HepG2 (cell line): ENCODE results near the gene KPNA4. TPM values are rescaled to one million over a fixed set of nuclear protein-coding genes. Genes with fewer than 3 reads are reported as not detected.
"Not testable (repeated sequence)": the region's sequence is repeated elsewhere in the genome, so short reads cannot be mapped to it uniquely, and the experiment has no call there.

Experiments
- ATAC-seq: fragments of 200-7000 bp; cut with Tn5 transposase; 3 replicates; pipeline ENCODE4 v1.9.1; 2020; ENCODE audit warnings: mild to moderate bottlenecking, moderate library complexity
- BruUV-seq: library from RNA; stranded (reverse); fragments of 400-500 nt; replicated peaks from 2 replicates; lab custom pipeline; 2021; lab: Mats Ljungman, UMichigan
- CTCF ChIA-PET: fragments of 300-600 bp; formaldehyde crosslinking; extraction: SDS; loops from one replicate; lab custom pipeline; 2021; ENCODE audit warnings: low total read pairs, inconsistent platforms, low intra/inter-chr PET ratio; lab: Yijun Ruan, JAX
- POLR2A ChIA-PET: fragments of 350-600 bp; sonication (Branson Sonifier 250); formaldehyde crosslinking; loops from one replicate; lab custom pipeline; 2020; ENCODE audit warnings: antibody characterized with exemption, inconsistent platforms; lab: Yijun Ruan, JAX
- DNase-seq: peaks from one replicate; pipeline ENCODE4 v3.0.0-alpha.2; 2015; ENCODE audit warnings: low spot score
- FAIRE-seq: peaks from 3 replicates; lab custom pipeline; 2011; peaks lifted over from hg19 to GRCh38; lab: Jason Lieb, UNC
- H2AFZ ChIP-seq: one replicate; pipeline ENCODE4 v1.6.1; 2011; ENCODE audit warnings: low read length, inconsistent platforms
- H3K27ac ChIP-seq: fragments of 300-600 bp; 3 replicates; pipeline ENCODE4 v1.8.0; 2011; ENCODE audit warnings: mixed run types, mild to moderate bottlenecking, mixed read lengths, low read length, inconsistent platforms; ENCODE audit not compliant: insufficient read depth; ENCODE audit errors: extremely low read length
- H3K27me3 ChIP-seq, 2 experiments: fragments of 200-600 bp in 1 of 2; 2 replicates in 1 of 2; 3 replicates in 1 of 2; pipeline versions ENCODE4 v1.6.0 to v1.8.0; 2011; ENCODE audit warnings: low read length in 2 of 2, mild to moderate bottlenecking in 2 of 2, moderate library complexity in 2 of 2, inconsistent platforms in 1 of 2; ENCODE audit not compliant: insufficient read depth in 2 of 2, control insufficient read depth in 1 of 2
- H3K36me3 ChIP-seq, 2 experiments: fragments of 200-600 bp in 1 of 2; replicated peaks in 1 of 2; 2 replicates in 1 of 2; 3 replicates in 1 of 2; pipeline versions ENCODE4 v1.5.1 to v1.8.0; 2011; ENCODE audit warnings: low read length in 2 of 2, inconsistent platforms in 1 of 2; ENCODE audit not compliant: insufficient read depth in 2 of 2, control insufficient read depth in 1 of 2
- H3K4me1 ChIP-seq: 2 replicates; pipeline ENCODE4 v1.5.1; 2012; ENCODE audit warnings: low read length, inconsistent platforms; ENCODE audit not compliant: insufficient read depth
- H3K4me2 ChIP-seq: 2 replicates; pipeline ENCODE4 v1.6.0; 2011; ENCODE audit warnings: low read depth, low read length, inconsistent platforms
- H3K4me3 ChIP-seq, 3 experiments: fragments of 200-600 bp in 1 of 3; sonication (generic), shearing (Covaris generic) in 1 of 3; replicated peaks in 1 of 3; 2 replicates each; pipeline ENCODE4 v1.5.1; 2011 to 2016; ENCODE audit warnings: low read length in 3 of 3, inconsistent platforms in 2 of 3, low read depth in 2 of 3, mild to moderate bottlenecking in 2 of 3, control low read depth in 1 of 3, mixed read lengths in 1 of 3; ENCODE audit not compliant: insufficient read depth in 1 of 3
- H3K79me2 ChIP-seq: one replicate; pipeline ENCODE4 v1.6.1; 2011; ENCODE audit warnings: low read length, inconsistent platforms; ENCODE audit not compliant: insufficient read depth
- H3K9ac ChIP-seq: 2 replicates; pipeline ENCODE4 v1.6.0; 2011; ENCODE audit warnings: mild to moderate bottlenecking, low read depth, low read length, inconsistent platforms; ENCODE audit not compliant: insufficient read depth
- H3K9me3 ChIP-seq: 2 replicates; pipeline ENCODE4 v1.5.1; 2012; ENCODE audit warnings: mild to moderate bottlenecking, low read length
- H4K20me1 ChIP-seq: 2 replicates; pipeline ENCODE4 v1.6.0; 2011; ENCODE audit warnings: inconsistent platforms, mild to moderate bottlenecking, low read length, moderate library complexity; ENCODE audit not compliant: insufficient read depth
- WGBS: methylation state at CpG from one replicate; pipeline ENCODE4 v1.1.6; 2017; ENCODE audit warnings: low lambda C conversion rate; 5-methylcytosine and 5-hydroxymethylcytosine counted together
- in situ Hi-C: cut with HindIII; loops from 2 replicates; pipeline ENCODE4 v1.10.0; 2017; ENCODE audit warnings: low pct_unique_long_range_greater_than_20kb; ENCODE audit not compliant: extremely low pct_ligation_motif_present
- intact Hi-C: fragments of 100-400 bp; cut with micrococcal nuclease; formaldehyde crosslinking; loops from one replicate; pipeline ENCODE4 v1.10.0; 2022; ENCODE audit not compliant: unreplicated experiment
- polyA plus RNA-seq, 8 experiments: library from polyadenylated mRNA; depleted of rRNA in 3 of 8; stranded (reverse) in 7 of 8; unstranded in 1 of 8; fragments of >200 nt; fragmentation: Illumina TruSeq in 4 of 8; extraction: Trizol in 4 of 8; gene quantifications; 2 replicates each; pipeline versions ENCODE4 v1.2.1 to v1.2.3, GENCODE V29; 2011 to 2016; ENCODE audit warnings: low read depth in 4 of 8, missing spikeins in 1 of 8, mixed read lengths in 1 of 8; ENCODE audit not compliant: insufficient read depth in 1 of 8
- total RNA-seq, 5 experiments: library from RNA; depleted of rRNA; stranded (reverse); fragments of >200 nt; fragmentation: Illumina TruSeq; extraction: Trizol; gene quantifications; 2 replicates each; pipeline ENCODE4 v1.2.3, GENCODE V29; 2016; ENCODE audit warnings: low read depth in 1 of 5
- TF ChIP-seq, protein P1 (sequence below): sonication (generic); formaldehyde crosslinking; IDR thresholded peaks from 2 replicates; pipeline ENCODE4 v1.5.0; 2020; ENCODE audit warnings: mild to moderate bottlenecking, missing genetic modification reagents, moderate library complexity
- TF ChIP-seq, protein P2 (sequence below): IDR thresholded peaks from 2 replicates; pipeline ENCODE4 v1.6.1; 2016
- TF ChIP-seq, protein P3 (sequence below): sonication (generic); formaldehyde crosslinking; IDR thresholded peaks from 2 replicates; pipeline ENCODE4 v1.5.0; 2020; ENCODE audit warnings: missing genetic modification reagents
- TF ChIP-seq, protein P4 (sequence below): IDR thresholded peaks from 2 replicates; pipeline ENCODE4 v1.6.1; 2012; ENCODE audit warnings: low read depth, low read length, improper control_type of control experiment

KPNA4 gene
- total and polyA plus RNA-seq, 2 of the 13 experiments (the other 11 are each of a cell fraction or from before 2014, with no cell fraction given) = 9.9 to 27.9 TPM

DNA sequence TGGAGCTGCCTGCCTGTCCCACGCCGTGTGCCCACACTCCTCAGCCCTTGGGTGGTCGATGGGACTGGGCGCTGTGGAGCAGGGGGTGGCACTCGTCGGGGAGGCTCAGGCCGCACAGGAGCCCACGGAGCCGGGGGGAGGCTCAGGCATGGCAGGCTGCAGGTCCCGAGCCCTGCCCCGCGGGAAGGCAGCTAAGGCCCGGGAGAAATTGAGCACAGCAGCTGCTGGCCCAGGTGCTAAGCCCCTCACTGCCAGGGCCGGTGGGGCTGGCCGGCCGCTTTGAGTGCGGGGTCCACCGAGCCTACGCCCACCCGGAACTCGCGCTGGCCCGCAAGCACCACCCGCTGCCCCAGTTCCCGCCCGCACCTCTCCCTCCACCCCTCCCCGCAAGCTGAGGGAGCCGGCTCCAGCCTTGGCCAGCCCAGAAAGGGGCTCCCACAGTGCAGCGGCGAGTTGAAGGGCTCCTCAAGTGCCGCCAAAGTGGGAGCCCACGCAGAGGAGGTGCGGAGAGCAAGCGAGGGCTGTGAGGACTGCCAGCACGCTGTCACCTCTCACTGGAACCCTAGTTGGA, 8.7 kb upstream of the KPNA4 start:
- H3K36me3 ChIP-seq, intact Hi-C loops, ATAC-seq, H3K4me3 ChIP-seq, DNase-seq, BruUV-seq, H3K9me3 ChIP-seq, H3K79me2 ChIP-seq, H2AFZ ChIP-seq, H3K27ac ChIP-seq, POLR2A ChIA-PET, H4K20me1 ChIP-seq, H3K4me2 ChIP-seq, CTCF ChIA-PET, H3K4me1 ChIP-seq, in situ Hi-C loops, FAIRE-seq, H3K27me3 ChIP-seq, H3K9ac ChIP-seq: not testable (repeated sequence)
- TF ChIP-seq, protein P1, sequence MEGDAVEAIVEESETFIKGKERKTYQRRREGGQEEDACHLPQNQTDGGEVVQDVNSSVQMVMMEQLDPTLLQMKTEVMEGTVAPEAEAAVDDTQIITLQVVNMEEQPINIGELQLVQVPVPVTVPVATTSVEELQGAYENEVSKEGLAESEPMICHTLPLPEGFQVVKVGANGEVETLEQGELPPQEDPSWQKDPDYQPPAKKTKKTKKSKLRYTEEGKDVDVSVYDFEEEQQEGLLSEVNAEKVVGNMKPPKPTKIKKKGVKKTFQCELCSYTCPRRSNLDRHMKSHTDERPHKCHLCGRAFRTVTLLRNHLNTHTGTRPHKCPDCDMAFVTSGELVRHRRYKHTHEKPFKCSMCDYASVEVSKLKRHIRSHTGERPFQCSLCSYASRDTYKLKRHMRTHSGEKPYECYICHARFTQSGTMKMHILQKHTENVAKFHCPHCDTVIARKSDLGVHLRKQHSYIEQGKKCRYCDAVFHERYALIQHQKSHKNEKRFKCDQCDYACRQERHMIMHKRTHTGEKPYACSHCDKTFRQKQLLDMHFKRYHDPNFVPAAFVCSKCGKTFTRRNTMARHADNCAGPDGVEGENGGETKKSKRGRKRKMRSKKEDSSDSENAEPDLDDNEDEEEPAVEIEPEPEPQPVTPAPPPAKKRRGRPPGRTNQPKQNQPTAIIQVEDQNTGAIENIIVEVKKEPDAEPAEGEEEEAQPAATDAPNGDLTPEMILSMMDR (CRISPR knock-in tag) = peak; percentile 12; the same call in 1 of the 2 replicates
- 87% methylated on average over 9 of the region's 35 CpGs for WGBS

DNA sequence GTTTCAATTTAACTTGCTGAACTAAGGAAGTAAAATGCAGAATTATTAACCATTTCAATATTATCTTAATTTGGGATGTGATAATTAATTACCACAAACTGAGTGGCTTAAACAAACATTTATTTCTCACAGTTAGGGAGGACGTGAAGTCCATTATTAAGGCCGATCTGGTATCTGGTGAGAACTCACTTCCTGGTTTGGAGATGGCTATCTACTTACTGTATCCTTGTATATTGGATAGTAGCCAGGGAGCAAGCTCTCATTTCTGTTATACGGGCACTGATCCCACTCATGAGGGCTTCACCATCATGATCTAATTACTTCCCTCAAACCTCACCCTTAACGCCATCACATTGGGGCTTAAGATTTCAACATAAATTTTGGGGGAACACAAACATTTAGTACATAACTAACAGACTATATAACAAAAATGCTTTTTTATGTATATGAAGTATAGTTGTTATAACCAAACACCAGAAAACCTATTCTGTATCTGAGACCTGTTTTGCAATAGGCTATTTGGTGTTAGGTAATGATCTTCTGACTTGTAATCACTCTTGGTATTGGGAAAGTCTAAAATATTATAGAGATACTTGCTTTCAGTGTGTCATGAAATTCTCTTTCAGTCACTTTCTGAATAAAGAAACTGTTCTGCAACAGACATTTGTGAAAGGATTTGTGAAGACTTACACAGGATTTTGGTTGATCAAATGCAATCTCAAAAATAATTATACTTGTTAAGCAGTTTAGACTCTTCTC, 4.7 kb upstream of the KPNA4 start:
- no peaks in the 10 kb centered on the region for H4K20me1 ChIP-seq
- FAIRE-seq (no peak), ATAC-seq (no peak), DNase-seq (no peak)
- H3K27me3 ChIP-seq = no peaks in the 10 kb centered on the region; a peak in 2 of 5 replicates
- in situ Hi-C loops (no loop called here), intact Hi-C loops (loop anchor here (10.0 kb wide), 2 partner anchors 655 to 855 kb away; partner anchors contain the start of gene NMD3)
- no peaks in the 10 kb centered on the region; a peak in 1 of 5 replicates for H3K36me3 ChIP-seq
- no peaks in the 10 kb centered on the region for H3K9me3 ChIP-seq
- peaks cover 8% of the 10 kb centered on the region for H3K4me1 ChIP-seq
- H3K4me2 ChIP-seq = no peak overlapping the region
- TF ChIP-seq, protein P2, sequence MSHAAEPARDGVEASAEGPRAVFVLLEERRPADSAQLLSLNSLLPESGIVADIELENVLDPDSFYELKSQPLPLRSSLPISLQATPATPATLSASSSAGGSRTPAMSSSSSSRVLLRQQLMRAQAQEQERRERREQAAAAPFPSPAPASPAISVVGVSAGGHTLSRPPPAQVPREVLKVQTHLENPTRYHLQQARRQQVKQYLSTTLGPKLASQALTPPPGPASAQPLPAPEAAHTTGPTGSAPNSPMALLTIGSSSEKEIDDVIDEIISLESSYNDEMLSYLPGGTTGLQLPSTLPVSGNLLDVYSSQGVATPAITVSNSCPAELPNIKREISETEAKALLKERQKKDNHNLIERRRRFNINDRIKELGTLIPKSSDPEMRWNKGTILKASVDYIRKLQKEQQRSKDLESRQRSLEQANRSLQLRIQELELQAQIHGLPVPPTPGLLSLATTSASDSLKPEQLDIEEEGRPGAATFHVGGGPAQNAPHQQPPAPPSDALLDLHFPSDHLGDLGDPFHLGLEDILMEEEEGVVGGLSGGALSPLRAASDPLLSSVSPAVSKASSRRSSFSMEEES (CRISPR knock-in tag) = no peak
- TF ChIP-seq, protein P3, sequence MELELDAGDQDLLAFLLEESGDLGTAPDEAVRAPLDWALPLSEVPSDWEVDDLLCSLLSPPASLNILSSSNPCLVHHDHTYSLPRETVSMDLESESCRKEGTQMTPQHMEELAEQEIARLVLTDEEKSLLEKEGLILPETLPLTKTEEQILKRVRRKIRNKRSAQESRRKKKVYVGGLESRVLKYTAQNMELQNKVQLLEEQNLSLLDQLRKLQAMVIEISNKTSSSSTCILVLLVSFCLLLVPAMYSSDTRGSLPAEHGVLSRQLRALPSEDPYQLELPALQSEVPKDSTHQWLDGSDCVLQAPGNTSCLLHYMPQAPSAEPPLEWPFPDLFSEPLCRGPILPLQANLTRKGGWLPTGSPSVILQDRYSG = no peak
- TF ChIP-seq, protein P4, sequence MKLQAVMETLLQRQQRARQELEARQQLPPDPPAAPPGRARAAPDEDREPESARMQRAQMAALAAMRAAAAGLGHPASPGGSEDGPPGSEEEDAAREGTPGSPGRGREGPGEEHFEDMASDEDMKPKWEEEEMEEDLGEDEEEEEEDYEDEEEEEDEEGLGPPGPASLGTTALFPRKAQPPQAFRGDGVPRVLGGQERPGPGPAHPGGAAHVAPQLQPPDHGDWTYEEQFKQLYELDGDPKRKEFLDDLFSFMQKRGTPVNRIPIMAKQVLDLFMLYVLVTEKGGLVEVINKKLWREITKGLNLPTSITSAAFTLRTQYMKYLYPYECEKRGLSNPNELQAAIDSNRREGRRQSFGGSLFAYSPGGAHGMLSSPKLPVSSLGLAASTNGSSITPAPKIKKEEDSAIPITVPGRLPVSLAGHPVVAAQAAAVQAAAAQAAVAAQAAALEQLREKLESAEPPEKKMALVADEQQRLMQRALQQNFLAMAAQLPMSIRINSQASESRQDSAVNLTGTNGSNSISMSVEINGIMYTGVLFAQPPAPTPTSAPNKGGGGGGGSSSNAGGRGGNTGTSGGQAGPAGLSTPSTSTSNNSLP = no peak
- no peak overlapping the region for H3K9ac ChIP-seq
- ChIA-PET CTCF (no interaction called here), POLR2A (no interaction called here)
- WGBS = 97% methylated on average over 4 of the region's 4 CpGs
- no peak overlapping the region for H2AFZ ChIP-seq
- no peak overlapping the region for H3K27ac ChIP-seq
- no TSS peak for BruUV-seq
- H3K79me2 ChIP-seq = no peaks in the 10 kb centered on the region
- no peak overlapping the region for H3K4me3 ChIP-seq
